Measurements from ENCODE around the gene GNG12. TPM values are rescaled to one million over a fixed set of nuclear protein-coding genes. Genes with fewer than 3 reads are reported as not detected.

Gene GNG12
- total RNA-seq, 1 donor from 2014 or later: 0.08 TPM

GRCh38 chr1:67836769-67837168 lies 3.5 kb upstream of the GNG12 start:
- Mint-ChIP-seq H3K27ac (no peak overlapping the region), H3K4me3 (no peak overlapping the region), H3K9me3 (no peaks in the 10 kb centered on the region), H3K27me3 (ENCODE audit: insufficient read depth) (peaks cover 75% of the 10 kb centered on the region), H3K36me3 (ENCODE audit: low read depth) (no peaks in the 10 kb centered on the region), H3K4me1 (ENCODE audit: low read depth) (peaks cover 8% of the 10 kb centered on the region)
- intact Hi-C loops (cut with micrococcal nuclease): no loop called here
- no peak for DNase-seq (ENCODE audit: low spot score)

GRCh38 chr1:67835663-67836452 lies 2.6 kb upstream of the GNG12 start:
- DNase-seq (ENCODE audit: low spot score): no peak
- Mint-ChIP-seq H3K27ac (no peak overlapping the region), H3K4me3 (no peak overlapping the region), H3K27me3 (ENCODE audit: insufficient read depth) (peaks cover 74% of the 10 kb centered on the region), H3K36me3 (ENCODE audit: low read depth) (no peaks in the 10 kb centered on the region), H3K9me3 (no peaks in the 10 kb centered on the region), H3K4me1 (ENCODE audit: low read depth) (peaks cover 10% of the 10 kb centered on the region)
- intact Hi-C loops (cut with micrococcal nuclease): no loop called here

GRCh38 chr1:67834246-67834877 lies 1.1 kb upstream of the GNG12 start:
- Mint-ChIP-seq H3K4me1 (ENCODE audit: low read depth) (peaks cover 10% of the 10 kb centered on the region), H3K36me3 (ENCODE audit: low read depth) (no peaks in the 10 kb centered on the region), H3K4me3 (peak overlapping the region; percentile 65), H3K27me3 (ENCODE audit: insufficient read depth) (peaks cover 71% of the 10 kb centered on the region), H3K27ac (no peak overlapping the region), H3K9me3 (no peaks in the 10 kb centered on the region)
- no peak for DNase-seq (ENCODE audit: low spot score)
- intact Hi-C loops (cut with micrococcal nuclease): loop anchor here (5.0 kb wide), 1 partner anchor 67 kb away; no protein-coding TSS in a partner anchor

- H3K4me1 Mint-ChIP-seq (ENCODE audit: low read depth): peaks cover 10% of the 10 kb centered on the region
- H3K9me3 Mint-ChIP-seq: no peaks in the 10 kb centered on the region
- no peak for DNase-seq (ENCODE audit: low spot score)
- H3K27ac Mint-ChIP-seq: no peak overlapping the region
- no peaks in the 10 kb centered on the region for H3K36me3 Mint-ChIP-seq (ENCODE audit: low read depth)
- intact Hi-C loops (cut with micrococcal nuclease): loop anchor here (5.0 kb wide), 1 partner anchor 66 kb away; no protein-coding TSS in a partner anchor
- peak overlapping the region; percentile 65 for H3K4me3 Mint-ChIP-seq
- peaks cover 69% of the 10 kb centered on the region for H3K27me3 Mint-ChIP-seq (ENCODE audit: insufficient read depth)
These were observed 304 bp upstream of the GNG12 start for GRCh38 chr1:67833602-67833940.

DNA sequence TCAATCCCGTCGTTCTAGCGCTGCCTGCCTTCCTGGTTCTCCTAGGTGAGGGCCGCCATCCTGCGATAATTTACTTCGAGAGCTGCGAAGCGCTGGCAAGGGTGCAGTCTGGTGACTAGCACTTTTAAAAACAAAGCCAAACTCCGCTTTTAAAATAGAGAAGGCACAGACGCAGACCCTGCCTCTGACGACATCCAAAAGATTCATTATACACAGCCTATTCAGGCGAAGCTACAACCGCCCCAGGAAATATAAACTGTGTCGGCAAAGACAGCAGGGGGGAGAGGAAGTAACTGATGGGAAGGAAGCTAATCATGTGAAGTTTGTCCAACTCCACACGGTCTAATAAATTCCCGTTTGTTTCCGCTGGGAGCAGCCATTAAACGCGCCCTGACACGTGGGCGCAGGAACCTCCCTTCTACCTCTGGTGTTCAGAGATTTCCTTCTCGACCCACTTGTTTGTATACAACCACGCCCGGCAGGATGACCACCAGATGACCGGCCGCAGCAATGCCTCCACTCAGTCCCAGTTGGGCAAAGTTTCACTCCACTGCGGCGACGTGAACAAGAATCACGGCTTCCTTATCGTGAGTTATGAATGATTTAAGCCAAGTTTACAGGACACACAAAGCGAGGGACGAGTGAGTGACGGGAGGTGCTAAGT lies 1.3 kb downstream of the GNG12 start:
- Mint-ChIP-seq H3K4me1 (ENCODE audit: low read depth) (peaks cover 10% of the 10 kb centered on the region), H3K36me3 (ENCODE audit: low read depth) (no peaks in the 10 kb centered on the region)

DNA sequence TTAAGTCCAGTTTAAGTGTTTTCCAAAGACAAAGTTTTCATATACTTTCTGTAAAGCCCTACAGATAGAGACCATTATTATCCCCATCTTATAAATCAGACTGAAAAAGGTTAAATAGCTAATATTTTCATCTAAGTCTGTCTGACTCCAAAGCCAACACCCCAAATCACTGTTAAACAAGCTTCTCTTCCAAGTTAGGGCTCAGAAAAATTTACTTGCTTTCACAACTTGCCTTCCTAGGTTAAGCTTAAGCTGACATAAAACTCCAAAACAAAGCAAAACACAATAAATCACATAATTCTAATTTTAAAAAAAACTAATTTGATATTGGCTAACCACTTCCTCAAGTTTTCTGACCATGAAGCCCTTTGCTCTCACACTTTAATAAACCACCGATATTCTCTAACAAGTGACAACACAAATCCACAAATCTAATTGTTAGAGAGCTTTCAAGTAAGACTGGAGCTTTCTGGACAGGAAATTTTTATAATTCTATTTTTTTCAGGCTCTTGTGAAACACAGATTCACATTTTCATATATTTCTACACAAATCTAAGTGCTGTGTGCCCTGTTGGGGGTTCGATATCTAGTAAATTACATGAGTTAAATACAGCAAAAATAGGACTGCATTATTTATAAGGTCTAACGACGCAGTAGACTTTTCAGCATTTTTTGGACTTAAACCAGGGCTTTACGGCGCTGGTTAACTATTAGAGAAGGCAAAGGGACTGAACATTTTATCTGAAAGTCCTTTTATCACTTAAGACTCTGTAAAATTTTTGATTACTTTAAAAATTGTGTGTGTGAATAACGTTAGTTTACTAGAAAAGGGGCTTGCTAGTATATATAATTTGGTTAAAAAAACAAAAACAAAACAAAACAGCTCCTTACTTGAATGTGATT lies 2.1 kb downstream of the GNG12 start:
- Mint-ChIP-seq H3K27ac (no peak overlapping the region), H3K36me3 (ENCODE audit: low read depth) (no peaks in the 10 kb centered on the region), H3K4me1 (ENCODE audit: low read depth) (peaks cover 10% of the 10 kb centered on the region), H3K9me3 (no peaks in the 10 kb centered on the region), H3K4me3 (no peak overlapping the region), H3K27me3 (ENCODE audit: insufficient read depth) (peaks cover 53% of the 10 kb centered on the region)
- intact Hi-C loops (cut with micrococcal nuclease): loop anchor here (5.0 kb wide), 1 partner anchor 64 kb away; no protein-coding TSS in a partner anchor
- no peak for DNase-seq (ENCODE audit: low spot score)

More for the DNA sequence above, 1.3 kb downstream of the GNG12 start:
- peaks cover 61% of the 10 kb centered on the region for H3K27me3 Mint-ChIP-seq (ENCODE audit: insufficient read depth)
- H3K4me3 Mint-ChIP-seq: peak overlapping the region; percentile 52
- no peak for DNase-seq (ENCODE audit: low spot score)
- H3K9me3 Mint-ChIP-seq: no peaks in the 10 kb centered on the region
- H3K27ac Mint-ChIP-seq: no peak overlapping the region
- intact Hi-C loops (cut with micrococcal nuclease): loop anchor here (5.0 kb wide), 1 partner anchor 65 kb away; no protein-coding TSS in a partner anchor

GRCh38 chr1:67830226-67830625 lies 3.0 kb downstream of the GNG12 start:
- intact Hi-C loops (cut with micrococcal nuclease): loop anchor here (5.0 kb wide), 1 partner anchor 63 kb away; no protein-coding TSS in a partner anchor
- H3K4me1 Mint-ChIP-seq (ENCODE audit: low read depth): peaks cover 10% of the 10 kb centered on the region
- no peak overlapping the region for H3K4me3 Mint-ChIP-seq
- no peak overlapping the region for H3K27ac Mint-ChIP-seq
- peaks cover 51% of the 10 kb centered on the region for H3K27me3 Mint-ChIP-seq (ENCODE audit: insufficient read depth)
- no peak for DNase-seq (ENCODE audit: low spot score)
- no peaks in the 10 kb centered on the region for H3K9me3 Mint-ChIP-seq
- H3K36me3 Mint-ChIP-seq (ENCODE audit: low read depth): no peaks in the 10 kb centered on the region

- no peak overlapping the region for H3K4me3 Mint-ChIP-seq
- intact Hi-C loops (cut with micrococcal nuclease): no loop called here
- peaks cover 10% of the 10 kb centered on the region for H3K4me1 Mint-ChIP-seq (ENCODE audit: low read depth)
- H3K36me3 Mint-ChIP-seq (ENCODE audit: low read depth): no peaks in the 10 kb centered on the region
- no peak for DNase-seq (ENCODE audit: low spot score)
- no peaks in the 10 kb centered on the region for H3K9me3 Mint-ChIP-seq
- no peak overlapping the region for H3K27ac Mint-ChIP-seq
- H3K27me3 Mint-ChIP-seq (ENCODE audit: insufficient read depth): peaks cover 39% of the 10 kb centered on the region
These were observed 5.6 kb downstream of the GNG12 start for GRCh38 chr1:67827688-67828087.

DNA sequence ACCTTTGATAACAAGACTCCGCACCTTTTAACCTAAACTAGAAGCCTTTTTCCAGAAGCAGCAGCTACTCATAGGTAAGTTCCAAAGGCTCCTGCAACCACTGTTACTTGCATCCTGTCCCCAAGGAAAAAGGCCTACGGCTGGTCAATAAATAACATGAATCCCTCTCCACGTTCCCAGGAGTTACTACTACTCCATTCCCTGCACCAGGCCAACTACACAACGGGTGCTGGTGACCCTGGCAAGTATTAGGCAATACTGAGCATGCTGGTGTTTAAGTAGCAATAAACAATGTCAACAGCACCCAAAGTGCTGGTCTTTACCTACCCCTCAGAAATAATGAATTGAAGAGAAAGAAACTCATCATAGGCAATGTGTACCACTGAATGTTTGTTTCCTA lies 7.7 kb downstream of the GNG12 start:
- intact Hi-C loops (cut with micrococcal nuclease): no loop called here
- no peaks in the 10 kb centered on the region for H3K4me1 Mint-ChIP-seq (ENCODE audit: low read depth)
- H3K9me3 Mint-ChIP-seq: no peaks in the 10 kb centered on the region
- H3K27me3 Mint-ChIP-seq (ENCODE audit: insufficient read depth): peaks cover 23% of the 10 kb centered on the region
- no peaks in the 10 kb centered on the region for H3K36me3 Mint-ChIP-seq (ENCODE audit: low read depth)
- no peak overlapping the region for H3K27ac Mint-ChIP-seq
- no peak overlapping the region for H3K4me3 Mint-ChIP-seq
- no peak for DNase-seq (ENCODE audit: low spot score)

DNA sequence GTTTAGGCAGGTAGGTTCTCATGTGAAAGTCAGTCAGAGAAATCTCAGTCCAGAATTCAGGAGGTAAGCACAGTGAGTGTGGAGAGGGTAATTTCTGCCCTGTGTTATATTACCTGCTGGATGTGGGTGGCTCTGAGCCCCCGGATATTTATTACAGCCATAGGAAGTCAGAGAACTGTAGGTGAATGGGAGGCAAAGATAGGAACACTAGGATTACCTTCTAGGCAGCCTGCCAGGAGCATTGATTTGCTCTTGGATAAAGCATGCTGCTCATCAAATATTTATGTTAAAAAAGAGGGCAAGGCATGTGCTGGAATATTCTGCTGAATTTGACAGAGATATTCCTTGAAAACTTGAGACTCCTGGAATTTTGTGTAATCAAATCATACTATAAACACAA lies 8.5 kb downstream of the GNG12 start:
- Mint-ChIP-seq H3K4me1 (ENCODE audit: low read depth) (no peaks in the 10 kb centered on the region), H3K9me3 (no peaks in the 10 kb centered on the region), H3K27ac (no peak overlapping the region), H3K27me3 (ENCODE audit: insufficient read depth) (peaks cover 17% of the 10 kb centered on the region), H3K4me3 (no peak overlapping the region), H3K36me3 (ENCODE audit: low read depth) (no peaks in the 10 kb centered on the region)
- intact Hi-C loops (cut with micrococcal nuclease): no loop called here
- DNase-seq (ENCODE audit: low spot score): no peak

GRCh38 chr1:67823615-67824014 lies 9.7 kb downstream of the GNG12 start:
- no peak overlapping the region for H3K27ac Mint-ChIP-seq
- no peaks in the 10 kb centered on the region for H3K36me3 Mint-ChIP-seq (ENCODE audit: low read depth)
- H3K4me3 Mint-ChIP-seq: no peak overlapping the region
- intact Hi-C loops (cut with micrococcal nuclease): no loop called here
- peaks cover 17% of the 10 kb centered on the region for H3K27me3 Mint-ChIP-seq (ENCODE audit: insufficient read depth)
- no peak for DNase-seq (ENCODE audit: low spot score)
- no peaks in the 10 kb centered on the region for H3K9me3 Mint-ChIP-seq
- no peaks in the 10 kb centered on the region for H3K4me1 Mint-ChIP-seq (ENCODE audit: low read depth)

GRCh38 chr1:67821263-67821662 lies 12.0 kb downstream of the GNG12 start:
- no peak overlapping the region for H3K27ac Mint-ChIP-seq
- intact Hi-C loops (cut with micrococcal nuclease): no loop called here
- no peaks in the 10 kb centered on the region for H3K4me1 Mint-ChIP-seq (ENCODE audit: low read depth)
- no peak for DNase-seq (ENCODE audit: low spot score)
- peaks cover 15% of the 10 kb centered on the region for H3K27me3 Mint-ChIP-seq (ENCODE audit: insufficient read depth)
- no peak overlapping the region for H3K4me3 Mint-ChIP-seq
- no peaks in the 10 kb centered on the region for H3K9me3 Mint-ChIP-seq
- H3K36me3 Mint-ChIP-seq (ENCODE audit: low read depth): no peaks in the 10 kb centered on the region
